ENCODE data around the gene PLSCR3. TPM values are rescaled to one million over a fixed set of nuclear protein-coding genes. Genes with fewer than 3 reads are reported as not detected.

The PLSCR3 gene
- total RNA-seq, 1 experiment from 2014 or later: 53.0 TPM

DNA sequence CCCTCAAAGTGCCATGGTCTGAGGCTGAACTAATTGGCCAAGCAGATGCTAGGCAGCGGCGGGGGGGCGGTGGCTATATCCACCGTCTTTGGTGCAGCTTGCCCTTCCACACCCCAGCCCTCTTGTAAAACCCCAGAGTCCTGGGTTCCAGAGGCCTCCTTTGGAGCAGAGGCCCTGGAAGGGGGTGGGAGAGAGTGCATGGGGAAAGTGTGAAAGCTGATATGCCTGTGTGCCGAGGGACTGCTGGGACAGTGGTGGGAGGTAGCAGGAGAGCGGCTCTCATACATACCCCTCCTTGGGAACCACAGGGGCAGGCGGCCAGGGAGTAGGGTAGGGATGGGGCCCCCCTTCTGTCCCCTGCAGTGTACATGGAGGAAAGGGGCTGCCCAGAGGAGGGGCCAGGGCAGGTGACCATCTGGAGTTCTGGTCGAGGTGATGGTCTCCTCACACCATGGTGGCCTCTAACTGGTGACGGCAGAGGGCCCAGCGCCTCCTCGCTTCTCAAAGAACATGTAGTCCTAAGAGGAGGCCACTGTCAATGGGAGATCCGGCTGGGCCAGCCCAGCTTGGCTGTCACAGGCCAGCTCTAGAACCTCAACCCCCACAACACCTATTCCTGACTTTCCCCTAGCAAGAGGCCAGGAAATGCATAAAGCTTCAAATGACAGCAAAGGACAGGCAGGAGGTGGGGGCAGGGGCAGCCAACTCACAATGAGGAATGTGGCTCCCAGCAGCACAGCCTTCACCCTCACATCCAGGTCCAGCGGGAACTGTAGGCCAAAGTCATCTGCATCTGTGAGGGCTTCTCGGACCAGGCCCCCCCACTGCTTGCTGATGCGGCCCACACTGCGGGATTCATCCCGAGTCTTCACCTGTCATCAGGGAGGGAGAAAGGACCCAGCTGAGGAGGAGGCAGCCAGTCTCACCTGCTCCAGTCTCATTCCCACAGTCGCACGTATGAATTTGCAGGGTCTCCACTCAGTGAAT, 4.1 kb downstream of the PLSCR3 start:
- ChIA-PET CTCF (no interaction called here), POLR2A (ENCODE audit: unreplicated experiment) (interaction anchor here (0.6 kb wide), 1 partner anchor 14 kb away, joined by 7 read pairs; the partner anchor contains the start of gene TMEM256)
- Histone ChIP-seq H3K4me1 (replicated peaks; ENCODE audit: insufficient read depth) (0 out of 2 replicates have a peak, but pooled peaks cover 3% of the 10 kb centered on the region), H3K27ac (no peak overlapping the region), H3F3A (ENCODE audit: insufficient read depth, low read depth) (peaks cover 4% of the 10 kb centered on the region; the same call in 1 of the 2 replicates), H3K36me3 (ENCODE audit: low read depth) (no peaks in the 10 kb centered on the region), H4K20me1 (ENCODE audit: insufficient read depth) (no peaks in the 10 kb centered on the region), H3K4me2 (no peak overlapping the region), H3K9me3 (ENCODE audit: insufficient read depth, low read depth) (no peaks in the 10 kb centered on the region), H2AFZ (no peak overlapping the region), H3K9me2 (ENCODE audit: insufficient read depth) (no peaks in the 10 kb centered on the region), H3K79me2 (ENCODE audit: low read depth) (no peaks in the 10 kb centered on the region), H3K27me3 (ENCODE audit: insufficient read depth, low read depth) (no peaks in the 10 kb centered on the region), H3K4me3 (no peak overlapping the region)
- intact Hi-C loops (cut with micrococcal nuclease; ENCODE audit: unreplicated experiment): no loop called here
- BruUV-seq (replicated peaks): no TSS peak
- TF ChIP-seq EZH2 (IDR thresholded peaks at IDR 0.05; ENCODE audit: low read depth) (no peak), CTCF (conservative IDR thresholded peaks at IDR 0.05) (no peak)
- DNase-seq: no peak

DNA sequence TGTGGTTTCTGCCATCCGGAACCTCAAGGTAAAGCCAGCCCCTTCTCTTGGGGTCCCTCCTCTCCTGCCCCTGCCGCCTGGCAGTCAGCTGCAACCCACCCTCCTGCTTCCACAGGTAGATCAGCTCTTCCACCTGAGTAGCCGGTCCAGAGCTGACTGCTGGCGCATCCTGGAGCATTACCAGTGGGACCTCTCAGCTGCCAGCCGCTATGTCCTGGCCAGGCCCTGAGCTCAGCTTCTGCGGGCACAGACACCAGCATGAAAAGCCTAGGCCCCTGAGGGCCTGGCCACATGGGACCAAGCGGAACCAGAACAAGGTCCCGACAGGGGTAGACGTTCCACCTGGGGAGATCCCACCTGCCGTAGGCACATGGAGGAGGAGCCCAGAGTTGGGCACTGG, 5.5 kb downstream of the PLSCR3 start:
- DNase-seq: no peak
- no TSS peak for BruUV-seq (replicated peaks)
- no peak overlapping the region for H3K27ac ChIP-seq
- no peak overlapping the region for H2AFZ ChIP-seq
- H3K9me3 ChIP-seq (ENCODE audit: insufficient read depth, low read depth): no peaks in the 10 kb centered on the region
- H3F3A ChIP-seq (ENCODE audit: insufficient read depth, low read depth): no peaks in the 10 kb centered on the region
- no peaks in the 10 kb centered on the region for H3K9me2 ChIP-seq (ENCODE audit: insufficient read depth)
- H4K20me1 ChIP-seq (ENCODE audit: insufficient read depth): no peaks in the 10 kb centered on the region
- ChIA-PET CTCF (no interaction called here), POLR2A (ENCODE audit: unreplicated experiment) (interaction anchor here (0.7 to 1.4 kb wide), 3 partner anchors 12 to 46 kb away, joined by 4 to 10 read pairs (median 6); partner anchors contain the start of genes TMEM102 and TMEM256)
- H3K4me3 ChIP-seq: no peak overlapping the region
- intact Hi-C loops (cut with micrococcal nuclease; ENCODE audit: unreplicated experiment): no loop called here
- H3K4me1 ChIP-seq (replicated peaks; ENCODE audit: insufficient read depth): no peaks in the 10 kb centered on the region
- no peaks in the 10 kb centered on the region for H3K27me3 ChIP-seq (ENCODE audit: insufficient read depth, low read depth)
- H3K79me2 ChIP-seq (ENCODE audit: low read depth): no peaks in the 10 kb centered on the region
- H3K36me3 ChIP-seq (ENCODE audit: low read depth): no peaks in the 10 kb centered on the region
- no peak for TF ChIP-seq CTCF (conservative IDR thresholded peaks at IDR 0.05)
- no peak for TF ChIP-seq EZH2 (IDR thresholded peaks at IDR 0.05; ENCODE audit: low read depth)
- no peak overlapping the region for H3K4me2 ChIP-seq

DNA sequence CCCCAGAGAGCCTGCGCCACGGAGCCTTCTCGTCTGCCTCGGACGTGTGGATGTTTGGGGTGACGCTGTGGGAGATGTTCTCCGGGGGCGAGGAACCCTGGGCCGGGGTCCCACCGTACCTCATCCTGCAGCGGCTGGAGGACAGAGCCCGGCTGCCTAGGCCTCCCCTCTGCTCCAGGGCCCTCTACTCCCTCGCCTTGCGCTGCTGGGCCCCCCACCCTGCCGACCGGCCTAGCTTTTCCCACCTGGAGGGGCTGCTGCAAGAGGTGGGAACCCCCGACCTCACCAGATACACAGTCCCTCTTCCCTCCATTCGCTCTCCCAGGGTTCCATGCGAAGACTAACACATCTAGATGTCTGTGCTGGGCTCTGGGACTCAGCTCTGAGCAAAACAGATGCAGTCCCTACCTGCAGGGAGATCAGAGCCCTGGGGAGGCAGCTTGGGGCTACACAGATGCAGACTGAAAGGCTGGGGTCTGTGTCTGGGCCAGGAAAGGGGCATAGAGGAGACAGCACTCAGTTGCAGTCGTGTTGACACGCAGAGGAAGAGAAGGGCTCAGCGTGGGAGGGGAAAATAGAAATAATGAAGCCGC, 9.7 kb downstream of the PLSCR3 start:
- no peaks in the 10 kb centered on the region for H3K9me2 ChIP-seq (ENCODE audit: insufficient read depth)
- H3F3A ChIP-seq (ENCODE audit: insufficient read depth, low read depth): no peaks in the 10 kb centered on the region
- intact Hi-C loops (cut with micrococcal nuclease; ENCODE audit: unreplicated experiment): no loop called here
- H4K20me1 ChIP-seq (ENCODE audit: insufficient read depth): no peaks in the 10 kb centered on the region
- H2AFZ ChIP-seq: no peak overlapping the region
- H3K36me3 ChIP-seq (ENCODE audit: low read depth): no peaks in the 10 kb centered on the region
- no peaks in the 10 kb centered on the region for H3K9me3 ChIP-seq (ENCODE audit: insufficient read depth, low read depth)
- BruUV-seq (replicated peaks): no TSS peak
- H3K79me2 ChIP-seq (ENCODE audit: low read depth): 0 out of 2 replicates have a peak, but pooled peaks cover 4% of the 10 kb centered on the region
- no peak overlapping the region for H3K27ac ChIP-seq
- no peak for TF ChIP-seq EZH2 (IDR thresholded peaks at IDR 0.05; ENCODE audit: low read depth)
- TF ChIP-seq CTCF (conservative IDR thresholded peaks at IDR 0.05): no peak
- ChIA-PET POLR2A (ENCODE audit: unreplicated experiment) (interaction anchor here (0.6 kb wide), 1 partner anchor 59 kb away, joined by 3 read pairs; no protein-coding TSS in a partner anchor), CTCF (interaction anchor here (0.6 kb wide), 1 partner anchor 16 kb away, joined by 3 read pairs; no protein-coding TSS in a partner anchor)
- H3K4me3 ChIP-seq: no peak overlapping the region
- no peaks in the 10 kb centered on the region for H3K27me3 ChIP-seq (ENCODE audit: insufficient read depth, low read depth)
- no peak overlapping the region for H3K4me2 ChIP-seq
- no peak for DNase-seq
- H3K4me1 ChIP-seq (replicated peaks; ENCODE audit: insufficient read depth): no peaks in the 10 kb centered on the region
